Bronchial epithelial cell (primary cell): ENCODE data around the gene DLG4. TPM values are rescaled to one million over a fixed set of nuclear protein-coding genes. Genes with fewer than 3 reads are reported as not detected.

Experiments used
- DNase-seq: peaks from one replicate; pipeline ENCODE4 v3.0.0-alpha.2; 2010; ENCODE audit warnings: low read depth
- FAIRE-seq: peaks from 2 replicates; lab custom pipeline; 2011; peaks lifted over from hg19 to GRCh38; lab: Jason Lieb, UNC
- H3K27me3 ChIP-seq: 2 replicates; pipeline ENCODE4 v1.5.1; 2011; ENCODE audit warnings: low read length; ENCODE audit not compliant: control insufficient read depth, insufficient read depth
- H3K36me3 ChIP-seq: 2 replicates; pipeline ENCODE4 v1.5.1; 2011; ENCODE audit warnings: low read length; ENCODE audit not compliant: control insufficient read depth, insufficient read depth
- H3K4me3 ChIP-seq: 2 replicates; pipeline ENCODE4 v1.5.1; 2011; ENCODE audit warnings: mild to moderate bottlenecking, low read depth, low read length, control low read depth
- CTCF ChIP-seq: IDR thresholded peaks from 2 replicates; pipeline ENCODE4 v1.5.1; 2011; ENCODE audit warnings: mild to moderate bottlenecking, moderate library complexity, low read length, control low read depth, inconsistent platforms; ENCODE audit not compliant: insufficient read depth, severe bottlenecking
- total RNA-seq: library from RNA; depleted of rRNA; stranded (reverse); fragments of >200 nt; gene quantifications from 2 replicates; pipeline ENCODE4 v1.2.1, GENCODE V29; 2014

DLG4 gene
- total RNA-seq, 1 donor from 2014 or later = 1.8 TPM

- Histone ChIP-seq H3K27me3 (peaks cover 4% of the 10 kb centered on the region), H3K4me3 (peak overlapping the region; percentile 33), H3K36me3 (no peaks in the 10 kb centered on the region)
- TF ChIP-seq CTCF = peak; percentile 95
- DNase-seq = peak; percentile 41
- no peak for FAIRE-seq
Measured at GRCh38 chr17:7177191-7177953, 42.3 kb downstream of the DLG4 start.

GRCh38 chr17:7176841-7177190 is 42.8 kb downstream of the DLG4 start:
- FAIRE-seq (no peak), DNase-seq (no peak)
- peaks cover 4% of the 10 kb centered on the region for H3K27me3 ChIP-seq
- no peaks in the 10 kb centered on the region for H3K36me3 ChIP-seq
- H3K4me3 ChIP-seq = no peak overlapping the region
- TF ChIP-seq CTCF = no peak

GRCh38 chr17:7176107-7176840 is 43.4 kb downstream of the DLG4 start:
- Histone ChIP-seq H3K4me3 (no peak overlapping the region), H3K27me3 (peaks cover 4% of the 10 kb centered on the region), H3K36me3 (no peaks in the 10 kb centered on the region)
- FAIRE-seq (peak; percentile 64), DNase-seq (no peak)
- TF ChIP-seq CTCF = no peak

GRCh38 chr17:7175330-7175733 is 44.3 kb downstream of the DLG4 start:
- DNase-seq (no peak), FAIRE-seq (no peak)
- Histone ChIP-seq H3K27me3 (peaks cover 4% of the 10 kb centered on the region), H3K4me3 (no peak overlapping the region), H3K36me3 (no peaks in the 10 kb centered on the region)
- no peak for TF ChIP-seq CTCF

- no peaks in the 10 kb centered on the region for H3K36me3 ChIP-seq
- H3K4me3 ChIP-seq = no peak overlapping the region
- TF ChIP-seq CTCF = no peak
- peaks cover 4% of the 10 kb centered on the region for H3K27me3 ChIP-seq
- peak; percentile 96 for FAIRE-seq
- DNase-seq = no peak
Measured at GRCh38 chr17:7174603-7175326, 44.9 kb downstream of the DLG4 start.
